Measurements from ENCODE around the gene LRRC61. TPM values are rescaled to one million over a fixed set of nuclear protein-coding genes. Genes with fewer than 3 reads are reported as not detected.

LRRC61 gene
- total and polyA plus RNA-seq, 2 of the 13 experiments (the other 11 are each of a cell fraction or from before 2014, with no cell fraction given), result 33.0 to 34.8 TPM

GRCh38 chr7:150368884-150369747 lies 46.0 kb downstream of the LRRC61 start (continued):
- TF ChIP-seq REST (IDR thresholded peaks at IDR 0.05; ENCODE audit: borderline replicate concordance in 1 of 2, low read depth in 1 of 2, low read length in 2 of 2) (peak in 1 of 2 experiments; percentile 51; a peak in 1 of 4 replicates), ZNF253 (CRISPR knock-in tag; IDR thresholded peaks at IDR 0.05; ENCODE audit: borderline replicate concordance) (no peak), ZBTB44 (CRISPR knock-in tag; IDR thresholded peaks at IDR 0.05) (no peak), ETV6 (CRISPR knock-in tag; conservative IDR thresholded peaks at IDR 0.05) (no peak), GATAD1 (CRISPR knock-in tag; IDR thresholded peaks at IDR 0.05) (no peak), ZNF567 (CRISPR knock-in tag; IDR thresholded peaks at IDR 0.05; ENCODE audit: borderline replicate concordance) (no peak), UBTF (CRISPR knock-in tag; IDR thresholded peaks at IDR 0.05) (no peak; the same call in 1 of the 2 replicates), POGK (CRISPR knock-in tag; conservative IDR thresholded peaks at IDR 0.05) (0 out of 2 replicates have a peak, but pooled peaks have one; percentile 42), MATR3 (CRISPR knock-in tag; IDR thresholded peaks at IDR 0.05) (no peak), ZNF776 (CRISPR knock-in tag; IDR thresholded peaks at IDR 0.05) (peak; percentile 6; the same call in 1 of the 2 replicates), ZNF501 (CRISPR knock-in tag; IDR thresholded peaks at IDR 0.05) (no peak), THRA (CRISPR knock-in tag; IDR thresholded peaks at IDR 0.05; ENCODE audit: borderline replicate concordance) (no peak)

Measured in HepG2 (cell line).